ENCODE measurements around the gene CRAMP1. TPM values are rescaled to one million over a fixed set of nuclear protein-coding genes. Genes with fewer than 3 reads are reported as not detected.

The CRAMP1 gene
- polyA plus RNA-seq, 3 donors from 2014 or later = 1.4 to 11.5 (median 2.8) TPM

DNA sequence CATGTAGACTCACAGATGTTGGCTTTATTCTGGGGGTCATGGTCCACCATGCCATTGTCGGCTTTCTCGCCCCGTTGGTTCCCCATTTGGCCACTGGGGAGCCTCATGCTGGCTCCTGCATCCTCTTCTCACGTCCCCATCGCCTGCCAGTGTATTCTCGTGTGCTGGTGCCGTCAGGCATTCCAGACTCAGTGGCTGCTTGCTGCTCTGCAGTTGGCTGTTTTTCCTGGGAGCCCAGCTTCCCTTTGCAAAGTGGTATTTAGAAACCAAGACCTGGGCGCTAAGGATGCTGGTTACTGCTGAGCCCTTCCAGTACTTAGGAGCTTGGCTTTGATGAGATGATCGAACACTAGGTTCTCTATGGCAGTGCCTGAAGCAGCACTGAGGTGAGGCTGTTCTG, 19.1 kb downstream of the CRAMP1 start:
- Mint-ChIP-seq H3K4me3 (no peak overlapping the region), H3K27ac (peak overlapping the region in 1 of 6 donors; percentile 27), H3K9me3 (no peaks in the 10 kb centered on the region), H3K27me3 (ENCODE audit: low read depth in 3 of 3) (no peaks in the 10 kb centered on the region), H3K4me1 (peaks cover 21 to 47% of the 10 kb centered on the region in 2 donors), H3K36me3 (peaks cover 5 to 34% (median 9%) of the 10 kb centered on the region in 3 donors)
- DNase-seq = no peak

DNA sequence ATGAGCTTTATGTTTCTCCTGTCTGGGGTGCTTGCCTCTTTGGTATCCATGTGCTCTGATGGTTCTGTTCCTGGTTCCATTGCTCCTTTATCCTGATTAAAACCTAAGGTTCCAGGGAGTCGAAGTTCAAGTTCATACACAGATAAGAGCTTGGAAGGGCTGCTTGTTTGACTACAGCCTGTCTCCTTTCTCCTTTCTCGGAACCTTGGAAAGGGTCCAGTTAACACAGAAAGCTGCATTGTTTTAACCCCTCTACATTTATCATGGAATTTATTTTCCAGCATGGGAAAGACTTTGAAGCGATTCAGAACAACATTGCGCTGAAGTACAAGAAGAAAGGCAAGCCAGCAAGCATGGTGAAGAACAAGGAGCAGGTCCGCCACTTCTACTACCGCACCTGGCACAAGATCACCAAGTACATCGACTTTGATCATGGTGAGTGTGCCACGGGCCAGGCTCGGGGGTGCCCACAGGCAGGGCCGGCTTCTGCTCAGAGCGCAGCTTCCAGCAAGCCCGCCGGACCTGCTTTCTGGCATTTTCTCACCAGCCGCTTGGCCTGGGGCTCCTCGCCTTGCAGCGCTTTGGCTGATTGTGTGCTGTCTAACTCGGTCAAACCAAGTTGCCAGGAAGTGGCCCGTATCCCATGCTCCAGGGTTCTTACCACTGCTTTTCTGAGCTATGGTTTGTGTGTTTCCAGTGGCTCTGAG, 19.9 kb downstream of the CRAMP1 start:
- Mint-ChIP-seq H3K4me3 (no peak overlapping the region), H3K36me3 (peaks cover 0 to 28% (median 9%) of the 10 kb centered on the region in 3 donors), H3K27ac (peak overlapping the region in 1 of 6 donors; percentile 18), H3K4me1 (peaks cover 22 to 51% of the 10 kb centered on the region in 2 donors), H3K27me3 (ENCODE audit: low read depth in 3 of 3) (no peaks in the 10 kb centered on the region), H3K9me3 (no peaks in the 10 kb centered on the region)
- DNase-seq = no peak

DNA sequence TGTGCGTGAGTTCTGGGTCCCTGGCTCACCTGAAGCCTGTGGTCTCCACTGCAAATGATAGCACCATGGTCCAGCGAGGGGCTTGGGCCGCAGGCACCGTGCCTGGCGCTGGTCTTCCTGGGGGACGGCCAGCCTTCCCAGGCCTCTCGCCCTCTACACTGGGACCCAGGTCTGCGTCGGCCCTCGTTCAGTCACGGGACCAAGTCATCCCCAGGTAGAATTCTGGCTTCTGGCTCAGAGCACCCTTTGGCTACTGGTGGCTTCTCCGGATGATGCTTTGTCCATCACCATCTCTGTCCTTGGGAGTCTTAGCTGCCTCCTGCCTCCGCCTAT, 20.4 kb downstream of the CRAMP1 start:
- peaks cover 27 to 56% of the 10 kb centered on the region in 2 donors for H3K4me1 Mint-ChIP-seq
- H3K36me3 Mint-ChIP-seq = peaks cover 0 to 28% (median 9%) of the 10 kb centered on the region in 3 donors

DNA sequence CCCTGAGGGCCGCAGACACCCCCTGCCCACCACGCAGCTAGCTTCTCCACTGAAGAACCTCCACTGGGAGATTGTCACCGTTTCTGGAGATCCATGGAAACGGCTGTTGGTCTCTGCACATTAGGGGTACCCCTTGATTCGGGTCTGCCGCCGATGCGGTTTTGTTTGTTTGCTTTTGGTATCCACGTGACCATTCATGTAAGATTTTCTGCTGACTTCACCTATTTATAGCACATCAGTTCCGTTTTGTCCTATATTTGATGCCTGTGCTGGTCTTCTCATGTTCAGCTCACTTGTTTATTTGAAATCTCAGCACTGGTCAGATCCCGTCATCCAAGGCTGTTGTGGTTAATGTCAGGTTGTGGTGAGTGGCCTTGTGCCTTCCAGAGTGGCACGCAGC, 21.1 kb downstream of the CRAMP1 start:
- Mint-ChIP-seq H3K9me3 (no peaks in the 10 kb centered on the region), H3K36me3 (peaks cover 5 to 28% (median 13%) of the 10 kb centered on the region in 3 donors), H3K4me3 (no peak overlapping the region), H3K4me1 (peaks cover 34 to 63% of the 10 kb centered on the region in 2 donors), H3K27me3 (ENCODE audit: low read depth in 3 of 3) (no peaks in the 10 kb centered on the region), H3K27ac (peak overlapping the region in 1 of 6 donors; percentile 3)
- no peak for DNase-seq

More for the DNA sequence above, 20.4 kb downstream of the CRAMP1 start:
- H3K27ac Mint-ChIP-seq = no peak overlapping the region
- no peaks in the 10 kb centered on the region for H3K27me3 Mint-ChIP-seq (ENCODE audit: low read depth in 3 of 3)
- H3K9me3 Mint-ChIP-seq = no peaks in the 10 kb centered on the region
- DNase-seq = no peak
- no peak overlapping the region for H3K4me3 Mint-ChIP-seq

DNA sequence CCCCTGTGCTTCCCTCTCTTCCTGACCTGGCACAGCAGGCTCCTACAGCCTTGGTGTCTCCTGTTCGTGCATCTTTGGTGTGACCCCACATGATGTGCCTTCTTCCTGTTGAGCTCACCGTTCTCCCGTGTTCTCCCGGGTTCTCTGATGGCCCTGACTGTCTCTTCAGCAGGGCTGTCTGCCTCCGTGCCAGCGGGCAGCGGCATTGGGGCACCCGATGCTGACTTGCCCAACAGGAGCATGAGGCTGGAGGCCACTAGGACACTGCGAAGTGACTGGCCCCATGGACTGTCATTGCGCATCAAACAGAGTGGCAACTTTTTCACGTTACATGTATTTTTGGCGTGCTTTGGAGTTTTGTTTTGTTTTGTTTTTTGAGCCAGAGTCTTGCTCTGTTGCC, 22.4 kb downstream of the CRAMP1 start:
- peaks cover 12 to 29% (median 13%) of the 10 kb centered on the region in 3 donors for H3K36me3 Mint-ChIP-seq
- DNase-seq = no peak
- peak overlapping the region in 2 of 6 donors; percentile 78 to 82 for H3K27ac Mint-ChIP-seq
- no peak overlapping the region for H3K4me3 Mint-ChIP-seq
- H3K4me1 Mint-ChIP-seq = peaks cover 42 to 66% of the 10 kb centered on the region in 2 donors
- no peaks in the 10 kb centered on the region for H3K9me3 Mint-ChIP-seq
- peaks cover 0 to 2% (median 2%) of the 10 kb centered on the region in 3 donors for H3K27me3 Mint-ChIP-seq (ENCODE audit: low read depth in 3 of 3)

DNA sequence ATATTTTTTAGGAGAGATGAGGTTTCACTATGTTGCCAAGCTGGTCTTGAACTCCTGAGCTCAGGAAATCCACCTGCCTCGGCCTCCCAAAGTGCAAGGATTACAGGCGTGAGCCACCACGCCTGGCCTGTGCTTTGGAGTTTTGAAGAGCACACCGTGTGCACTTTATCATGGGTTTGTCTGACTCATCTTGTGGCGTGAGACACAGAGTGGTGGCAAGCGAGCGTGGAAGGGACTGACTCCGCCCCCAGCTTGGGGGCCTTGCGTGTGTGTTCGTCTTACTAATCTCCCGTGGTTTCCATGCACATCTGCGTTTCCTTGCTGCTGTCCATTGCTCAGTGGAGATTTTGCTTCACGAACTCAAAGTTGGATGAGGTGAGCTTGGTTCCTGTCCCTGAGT, 22.9 kb downstream of the CRAMP1 start:
- peak overlapping the region; percentile 23 to 82 (median 68) for H3K27ac Mint-ChIP-seq
- peaks cover 0 to 2% (median 2%) of the 10 kb centered on the region in 3 donors for H3K27me3 Mint-ChIP-seq (ENCODE audit: low read depth in 3 of 3)
- H3K4me3 Mint-ChIP-seq = peak overlapping the region in 2 of 5 donors; percentile 14 to 65
- DNase-seq = peak in 1 of 3 donors; percentile 31
- H3K9me3 Mint-ChIP-seq = no peaks in the 10 kb centered on the region
- H3K4me1 Mint-ChIP-seq = peaks cover 47 to 67% of the 10 kb centered on the region in 2 donors
- H3K36me3 Mint-ChIP-seq = peaks cover 13 to 35% (median 14%) of the 10 kb centered on the region in 3 donors

DNA sequence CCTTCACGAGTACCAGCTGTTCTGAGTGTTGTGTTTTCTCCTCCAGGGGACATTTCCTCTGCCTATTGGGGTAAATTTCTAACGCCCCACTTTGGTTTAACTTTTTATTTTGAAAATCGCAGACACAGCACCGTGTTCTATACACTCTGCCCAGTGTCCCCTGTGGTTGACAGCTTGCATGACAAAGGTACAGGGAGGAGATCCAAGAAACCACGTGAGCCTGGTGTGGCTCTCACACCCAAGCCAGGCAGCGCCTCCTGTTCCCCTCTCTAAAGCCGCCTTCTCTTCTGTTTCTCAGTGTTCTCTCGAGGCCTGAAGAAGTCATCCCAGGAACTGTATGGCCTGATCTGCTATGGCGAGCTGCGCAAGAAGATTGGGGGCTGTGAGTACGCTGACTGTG, 25.4 kb downstream of the CRAMP1 start:
- peak overlapping the region; percentile 76 to 94 (median 80) for H3K4me3 Mint-ChIP-seq

DNA sequence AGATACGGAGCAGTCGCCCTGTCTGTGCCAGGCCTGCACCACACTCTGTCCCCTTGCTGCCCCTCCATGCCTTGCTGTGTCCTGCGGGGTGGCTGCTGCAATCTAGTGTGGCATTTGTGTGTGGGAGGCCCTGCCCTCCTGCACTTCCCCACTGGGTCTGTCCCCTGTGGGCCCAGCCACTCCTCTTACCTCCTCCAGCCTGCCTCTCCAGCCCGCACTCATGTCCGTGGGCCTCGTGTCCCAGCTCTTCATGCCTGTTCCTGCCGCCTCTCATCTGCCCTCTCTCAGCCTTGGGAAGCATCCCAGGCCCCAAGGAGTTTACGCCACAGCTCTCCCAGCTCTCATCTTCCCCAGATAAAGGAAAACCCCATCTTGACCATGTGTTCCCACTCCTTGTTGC, 26.6 kb downstream of the CRAMP1 start:
- no peak for DNase-seq
- peaks cover 15 to 34% (median 28%) of the 10 kb centered on the region in 3 donors for H3K36me3 Mint-ChIP-seq
- peaks cover 0 to 2% (median 2%) of the 10 kb centered on the region in 3 donors for H3K27me3 Mint-ChIP-seq (ENCODE audit: low read depth in 3 of 3)
- peak overlapping the region; percentile 87 to 94 (median 91) for H3K27ac Mint-ChIP-seq
- peak overlapping the region; percentile 76 to 94 (median 78) for H3K4me3 Mint-ChIP-seq
- peaks cover 70 to 71% of the 10 kb centered on the region in 2 donors for H3K4me1 Mint-ChIP-seq
- no peaks in the 10 kb centered on the region for H3K9me3 Mint-ChIP-seq

More for the DNA sequence above, 25.4 kb downstream of the CRAMP1 start:
- Mint-ChIP-seq H3K27me3 (ENCODE audit: low read depth in 3 of 3) (peaks cover 0 to 2% (median 2%) of the 10 kb centered on the region in 3 donors), H3K9me3 (no peaks in the 10 kb centered on the region), H3K36me3 (peaks cover 19 to 33% (median 24%) of the 10 kb centered on the region in 3 donors), H3K4me1 (peaks cover 64 to 71% of the 10 kb centered on the region in 2 donors), H3K27ac (peak overlapping the region; percentile 87 to 92 (median 90))
- DNase-seq = peak; percentile 48 to 59 (median 48)

DNA sequence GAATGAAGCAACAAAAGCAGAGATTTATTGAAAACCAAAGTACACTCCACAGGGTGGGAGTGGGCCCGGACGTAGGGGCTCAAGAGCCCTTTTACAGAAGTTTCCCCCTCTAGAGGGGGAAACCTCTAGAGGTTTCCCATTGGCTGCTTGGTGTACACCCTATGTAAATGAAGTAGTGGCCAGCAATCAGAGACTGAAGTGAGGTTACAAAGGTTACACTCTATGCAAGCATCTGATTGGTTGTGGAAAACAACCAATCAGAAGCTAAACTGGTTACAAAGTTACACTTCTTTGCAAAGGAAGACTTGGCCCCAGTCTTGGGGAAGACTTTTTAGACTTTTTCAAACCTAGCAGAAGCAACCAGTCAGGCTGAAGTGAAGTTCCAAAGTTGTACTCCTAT, 27.1 kb downstream of the CRAMP1 start:
- peak overlapping the region; percentile 76 to 94 (median 78) for H3K4me3 Mint-ChIP-seq
- peaks cover 71 to 75% of the 10 kb centered on the region in 2 donors for H3K4me1 Mint-ChIP-seq
- peaks cover 15 to 31% (median 28%) of the 10 kb centered on the region in 3 donors for H3K36me3 Mint-ChIP-seq
- DNase-seq = no peak
- H3K9me3 Mint-ChIP-seq = no peaks in the 10 kb centered on the region
- peaks cover 0 to 2% (median 2%) of the 10 kb centered on the region in 3 donors for H3K27me3 Mint-ChIP-seq (ENCODE audit: low read depth in 3 of 3)
- H3K27ac Mint-ChIP-seq = peak overlapping the region; percentile 63 to 92 (median 90)

DNA sequence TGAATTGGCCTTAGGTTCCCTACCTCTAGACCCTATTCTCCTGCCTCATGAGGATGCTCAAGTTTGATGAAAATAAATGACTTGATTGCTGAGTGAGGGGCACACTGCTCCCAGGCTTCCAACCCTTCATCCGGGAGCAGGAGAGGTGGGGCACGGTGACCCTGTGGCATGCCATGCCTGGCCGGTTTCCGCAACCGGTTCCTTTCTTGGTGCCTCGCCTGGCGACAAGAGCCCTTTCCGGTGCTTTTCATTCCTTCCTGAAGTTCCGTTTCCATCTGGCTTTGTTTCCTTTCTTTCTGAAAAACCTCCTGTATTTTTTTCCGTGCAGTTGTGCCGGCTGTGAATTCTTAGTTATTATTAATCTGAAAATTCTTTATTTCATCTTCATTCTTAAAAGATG, 27.7 kb downstream of the CRAMP1 start:
- Mint-ChIP-seq H3K9me3 (no peaks in the 10 kb centered on the region), H3K27me3 (ENCODE audit: low read depth in 3 of 3) (peaks cover 0 to 4% (median 2%) of the 10 kb centered on the region in 3 donors), H3K4me1 (peaks cover 69 to 71% of the 10 kb centered on the region in 2 donors), H3K27ac (peak overlapping the region; percentile 84 to 92 (median 89)), H3K36me3 (peaks cover 15 to 29% (median 28%) of the 10 kb centered on the region in 3 donors), H3K4me3 (peak overlapping the region; percentile 76 to 94 (median 78))
- no peak for DNase-seq

DNA sequence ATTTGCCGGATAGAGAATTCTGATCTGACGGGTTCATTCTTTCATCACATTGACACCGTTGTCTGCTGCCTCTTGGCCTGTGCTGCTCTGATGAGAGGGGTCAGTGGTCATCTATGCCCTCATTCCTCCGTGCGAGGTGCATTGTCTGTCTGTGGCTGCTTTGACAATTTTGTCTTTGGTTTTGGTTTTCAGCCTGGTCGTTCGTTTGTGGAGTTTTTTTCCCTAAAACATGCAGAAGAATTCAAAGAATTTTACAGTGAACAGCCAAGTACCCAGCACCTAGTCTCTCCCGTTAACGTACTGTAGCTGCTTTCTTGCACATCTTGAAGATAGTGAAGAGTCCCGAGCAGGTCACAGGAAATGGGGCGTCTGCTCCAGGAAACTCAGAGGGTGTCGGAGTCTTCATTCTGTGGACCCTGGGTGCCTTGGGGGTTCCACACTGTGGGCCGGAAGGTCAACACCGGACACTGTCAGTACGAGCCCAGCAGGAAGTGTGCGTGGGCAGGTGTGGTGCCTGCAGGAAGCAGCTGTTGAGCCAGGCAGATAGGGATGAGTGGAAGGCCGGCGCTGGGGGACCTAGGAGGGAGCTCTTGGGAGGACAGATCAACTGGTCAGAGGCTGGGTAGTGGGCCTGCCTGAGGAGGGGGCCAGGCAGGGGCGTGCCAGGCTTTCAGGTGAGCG, 28.2 kb downstream of the CRAMP1 start:
- peaks cover 0 to 4% (median 2%) of the 10 kb centered on the region in 3 donors for H3K27me3 Mint-ChIP-seq (ENCODE audit: low read depth in 3 of 3)
- H3K4me3 Mint-ChIP-seq = peak overlapping the region; percentile 76 to 94 (median 77)
- no peaks in the 10 kb centered on the region for H3K9me3 Mint-ChIP-seq
- H3K27ac Mint-ChIP-seq = peak overlapping the region; percentile 62 to 92 (median 88)
- peaks cover 15 to 29% (median 28%) of the 10 kb centered on the region in 3 donors for H3K36me3 Mint-ChIP-seq
- DNase-seq = peak in 2 of 3 donors; percentile 14 to 24
- peaks cover 66 to 72% of the 10 kb centered on the region in 2 donors for H3K4me1 Mint-ChIP-seq

DNA sequence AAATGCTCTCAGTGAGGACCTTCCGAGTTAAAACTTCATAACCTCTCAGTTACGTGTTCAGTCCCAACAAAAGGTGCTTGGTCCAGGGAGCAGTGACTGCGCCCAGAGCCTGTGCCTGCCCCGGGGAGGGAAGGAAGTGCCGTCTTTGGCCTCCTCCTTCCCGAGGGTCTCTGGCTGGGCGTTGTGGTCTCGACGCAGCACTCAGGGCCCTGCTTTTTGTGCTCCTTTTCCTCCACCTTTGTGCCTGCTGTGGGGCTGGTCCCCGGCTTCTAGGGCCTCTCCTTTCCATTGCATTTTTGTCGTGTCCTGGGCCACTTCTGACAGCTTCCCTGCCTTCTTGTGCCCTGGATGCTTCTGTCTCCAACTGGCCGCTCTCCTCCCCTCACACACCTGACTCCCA, 29.1 kb downstream of the CRAMP1 start:
- H3K27me3 Mint-ChIP-seq (ENCODE audit: low read depth in 3 of 3) = peaks cover 0 to 4% (median 2%) of the 10 kb centered on the region in 3 donors
- H3K4me3 Mint-ChIP-seq = peak overlapping the region in 2 of 5 donors; percentile 79 to 94
- no peaks in the 10 kb centered on the region for H3K9me3 Mint-ChIP-seq
- H3K36me3 Mint-ChIP-seq = peaks cover 15 to 29% (median 28%) of the 10 kb centered on the region in 3 donors
- peak overlapping the region in 5 of 6 donors; percentile 10 to 91 (median 61) for H3K27ac Mint-ChIP-seq
- H3K4me1 Mint-ChIP-seq = peaks cover 69 to 77% of the 10 kb centered on the region in 2 donors
- DNase-seq = no peak

DNA sequence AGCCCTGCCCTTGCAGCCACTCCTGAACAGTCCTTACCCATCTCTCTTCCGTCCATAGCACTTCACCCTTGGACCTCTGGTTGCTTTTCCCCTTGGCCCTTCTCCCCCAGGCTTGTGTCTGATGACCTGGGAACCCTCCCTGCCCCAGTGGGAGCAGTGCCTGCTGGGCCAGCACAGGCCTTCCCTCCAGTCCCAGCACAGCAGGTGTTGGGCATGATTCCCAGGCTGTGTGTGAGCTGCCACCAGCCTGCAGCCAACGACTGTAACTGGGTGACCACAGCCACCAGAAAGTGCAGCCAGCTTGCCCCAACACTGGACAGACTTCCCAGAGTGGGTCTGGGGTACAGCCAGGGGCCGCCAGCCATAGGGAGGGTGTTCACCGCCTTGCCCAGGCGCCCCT, 30.0 kb downstream of the CRAMP1 start:
- Mint-ChIP-seq H3K4me1 (peaks cover 74 to 81% of the 10 kb centered on the region in 2 donors), H3K4me3 (peak overlapping the region in 2 of 5 donors; percentile 37 to 48), H3K27ac (peak overlapping the region in 5 of 6 donors; percentile 25 to 89 (median 68)), H3K27me3 (ENCODE audit: low read depth in 3 of 3) (peaks cover 0 to 4% (median 2%) of the 10 kb centered on the region in 3 donors), H3K9me3 (no peaks in the 10 kb centered on the region), H3K36me3 (peaks cover 15 to 29% (median 28%) of the 10 kb centered on the region in 3 donors)
- no peak for DNase-seq
